Measurements from ENCODE around the gene UNC5CL.

DNA sequence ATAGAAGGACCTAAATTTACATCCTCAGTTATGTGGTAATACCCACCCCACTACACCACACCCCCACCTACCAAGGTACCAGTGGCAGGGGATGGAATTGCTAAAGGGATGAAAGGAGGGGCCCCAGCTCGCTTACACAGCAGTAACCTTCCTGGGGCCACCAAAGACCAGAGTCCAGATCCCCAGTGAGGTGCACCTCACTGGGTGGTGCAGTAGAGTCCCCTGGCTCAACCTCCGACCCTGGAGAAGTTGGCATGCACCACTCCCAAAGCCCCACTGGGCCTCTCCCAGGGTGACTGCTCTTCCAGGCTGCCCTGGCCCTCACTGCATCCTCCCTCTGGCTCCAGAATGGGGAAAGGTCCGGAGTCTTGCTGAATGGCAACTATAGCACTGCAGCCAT, 816 bp downstream of the UNC5CL start:
- TF ChIP-seq POLR2AphosphoS5 (IDR thresholded peaks at IDR 0.05; ENCODE audit: low read depth) (no peak), EZH2phosphoT487 (IDR thresholded peaks at IDR 0.05; ENCODE audit: unreplicated experiment) (no peak), EZH2 (IDR thresholded peaks at IDR 0.05; ENCODE audit: low read depth, unreplicated experiment) (no peak), CREB1 (CRISPR knock-in tag; IDR thresholded peaks at IDR 0.05; ENCODE audit: low read depth) (no peak), REST (IDR thresholded peaks at IDR 0.05; ENCODE audit: unreplicated experiment) (no peak), ETS1 (IDR thresholded peaks at IDR 0.05) (no peak), JUNB (IDR thresholded peaks at IDR 0.05; ENCODE audit: unreplicated experiment) (no peak)
- TF ChIP-seq, protein P1, sequence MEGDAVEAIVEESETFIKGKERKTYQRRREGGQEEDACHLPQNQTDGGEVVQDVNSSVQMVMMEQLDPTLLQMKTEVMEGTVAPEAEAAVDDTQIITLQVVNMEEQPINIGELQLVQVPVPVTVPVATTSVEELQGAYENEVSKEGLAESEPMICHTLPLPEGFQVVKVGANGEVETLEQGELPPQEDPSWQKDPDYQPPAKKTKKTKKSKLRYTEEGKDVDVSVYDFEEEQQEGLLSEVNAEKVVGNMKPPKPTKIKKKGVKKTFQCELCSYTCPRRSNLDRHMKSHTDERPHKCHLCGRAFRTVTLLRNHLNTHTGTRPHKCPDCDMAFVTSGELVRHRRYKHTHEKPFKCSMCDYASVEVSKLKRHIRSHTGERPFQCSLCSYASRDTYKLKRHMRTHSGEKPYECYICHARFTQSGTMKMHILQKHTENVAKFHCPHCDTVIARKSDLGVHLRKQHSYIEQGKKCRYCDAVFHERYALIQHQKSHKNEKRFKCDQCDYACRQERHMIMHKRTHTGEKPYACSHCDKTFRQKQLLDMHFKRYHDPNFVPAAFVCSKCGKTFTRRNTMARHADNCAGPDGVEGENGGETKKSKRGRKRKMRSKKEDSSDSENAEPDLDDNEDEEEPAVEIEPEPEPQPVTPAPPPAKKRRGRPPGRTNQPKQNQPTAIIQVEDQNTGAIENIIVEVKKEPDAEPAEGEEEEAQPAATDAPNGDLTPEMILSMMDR (conservative IDR thresholded peaks at IDR 0.05; ENCODE audit: low read depth in 2 of 2): no peak
- TF ChIP-seq, protein P2, sequence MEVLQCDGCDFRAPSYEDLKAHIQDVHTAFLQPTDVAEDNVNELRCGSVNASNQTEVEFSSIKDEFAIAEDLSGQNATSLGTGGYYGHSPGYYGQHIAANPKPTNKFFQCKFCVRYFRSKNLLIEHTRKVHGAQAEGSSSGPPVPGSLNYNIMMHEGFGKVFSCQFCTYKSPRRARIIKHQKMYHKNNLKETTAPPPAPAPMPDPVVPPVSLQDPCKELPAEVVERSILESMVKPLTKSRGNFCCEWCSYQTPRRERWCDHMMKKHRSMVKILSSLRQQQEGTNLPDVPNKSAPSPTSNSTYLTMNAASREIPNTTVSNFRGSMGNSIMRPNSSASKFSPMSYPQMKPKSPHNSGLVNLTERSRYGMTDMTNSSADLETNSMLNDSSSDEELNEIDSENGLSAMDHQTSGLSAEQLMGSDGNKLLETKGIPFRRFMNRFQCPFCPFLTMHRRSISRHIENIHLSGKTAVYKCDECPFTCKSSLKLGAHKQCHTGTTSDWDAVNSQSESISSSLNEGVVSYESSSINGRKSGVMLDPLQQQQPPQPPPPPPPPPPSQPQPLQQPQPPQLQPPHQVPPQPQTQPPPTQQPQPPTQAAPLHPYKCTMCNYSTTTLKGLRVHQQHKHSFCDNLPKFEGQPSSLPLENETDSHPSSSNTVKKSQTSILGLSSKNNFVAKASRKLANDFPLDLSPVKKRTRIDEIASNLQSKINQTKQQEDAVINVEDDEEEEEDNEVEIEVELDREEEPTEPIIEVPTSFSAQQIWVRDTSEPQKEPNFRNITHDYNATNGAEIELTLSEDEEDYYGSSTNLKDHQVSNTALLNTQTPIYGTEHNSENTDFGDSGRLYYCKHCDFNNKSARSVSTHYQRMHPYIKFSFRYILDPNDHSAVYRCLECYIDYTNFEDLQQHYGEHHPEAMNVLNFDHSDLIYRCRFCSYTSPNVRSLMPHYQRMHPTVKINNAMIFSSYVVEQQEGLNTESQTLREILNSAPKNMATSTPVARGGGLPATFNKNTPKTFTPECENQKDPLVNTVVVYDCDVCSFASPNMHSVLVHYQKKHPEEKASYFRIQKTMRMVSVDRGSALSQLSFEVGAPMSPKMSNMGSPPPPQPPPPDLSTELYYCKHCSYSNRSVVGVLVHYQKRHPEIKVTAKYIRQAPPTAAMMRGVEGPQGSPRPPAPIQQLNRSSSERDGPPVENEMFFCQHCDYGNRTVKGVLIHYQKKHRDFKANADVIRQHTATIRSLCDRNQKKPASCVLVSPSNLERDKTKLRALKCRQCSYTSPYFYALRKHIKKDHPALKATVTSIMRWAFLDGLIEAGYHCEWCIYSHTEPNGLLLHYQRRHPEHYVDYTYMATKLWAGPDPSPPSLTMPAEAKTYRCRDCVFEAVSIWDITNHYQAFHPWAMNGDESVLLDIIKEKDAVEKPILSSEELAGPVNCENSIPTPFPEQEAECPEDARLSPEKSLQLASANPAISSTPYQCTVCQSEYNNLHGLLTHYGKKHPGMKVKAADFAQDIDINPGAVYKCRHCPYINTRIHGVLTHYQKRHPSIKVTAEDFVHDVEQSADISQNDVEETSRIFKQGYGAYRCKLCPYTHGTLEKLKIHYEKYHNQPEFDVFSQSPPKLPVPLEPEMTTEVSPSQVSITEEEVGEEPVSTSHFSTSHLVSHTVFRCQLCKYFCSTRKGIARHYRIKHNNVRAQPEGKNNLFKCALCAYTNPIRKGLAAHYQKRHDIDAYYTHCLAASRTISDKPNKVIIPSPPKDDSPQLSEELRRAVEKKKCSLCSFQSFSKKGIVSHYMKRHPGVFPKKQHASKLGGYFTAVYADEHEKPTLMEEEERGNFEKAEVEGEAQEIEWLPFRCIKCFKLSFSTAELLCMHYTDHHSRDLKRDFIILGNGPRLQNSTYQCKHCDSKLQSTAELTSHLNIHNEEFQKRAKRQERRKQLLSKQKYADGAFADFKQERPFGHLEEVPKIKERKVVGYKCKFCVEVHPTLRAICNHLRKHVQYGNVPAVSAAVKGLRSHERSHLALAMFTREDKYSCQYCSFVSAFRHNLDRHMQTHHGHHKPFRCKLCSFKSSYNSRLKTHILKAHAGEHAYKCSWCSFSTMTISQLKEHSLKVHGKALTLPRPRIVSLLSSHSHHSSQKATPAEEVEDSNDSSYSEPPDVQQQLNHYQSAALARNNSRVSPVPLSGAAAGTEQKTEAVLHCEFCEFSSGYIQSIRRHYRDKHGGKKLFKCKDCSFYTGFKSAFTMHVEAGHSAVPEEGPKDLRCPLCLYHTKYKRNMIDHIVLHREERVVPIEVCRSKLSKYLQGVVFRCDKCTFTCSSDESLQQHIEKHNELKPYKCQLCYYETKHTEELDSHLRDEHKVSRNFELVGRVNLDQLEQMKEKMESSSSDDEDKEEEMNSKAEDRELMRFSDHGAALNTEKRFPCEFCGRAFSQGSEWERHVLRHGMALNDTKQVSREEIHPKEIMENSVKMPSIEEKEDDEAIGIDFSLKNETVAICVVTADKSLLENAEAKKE (CRISPR knock-in tag; IDR thresholded peaks at IDR 0.05): no peak

Data from GM23338 (cell line).